HG03342 (cell line): Measurements from ENCODE around the gene VSTM2B.

ENCODE experiments used
- ATAC-seq: cut with Tn5 transposase; IDR thresholded peaks from one replicate; pipeline ENCODE4 v1.9.1; 2021; ENCODE audit warnings: mild to moderate bottlenecking, moderate library complexity; ENCODE audit not compliant: unreplicated experiment

The VSTM2B gene

DNA sequence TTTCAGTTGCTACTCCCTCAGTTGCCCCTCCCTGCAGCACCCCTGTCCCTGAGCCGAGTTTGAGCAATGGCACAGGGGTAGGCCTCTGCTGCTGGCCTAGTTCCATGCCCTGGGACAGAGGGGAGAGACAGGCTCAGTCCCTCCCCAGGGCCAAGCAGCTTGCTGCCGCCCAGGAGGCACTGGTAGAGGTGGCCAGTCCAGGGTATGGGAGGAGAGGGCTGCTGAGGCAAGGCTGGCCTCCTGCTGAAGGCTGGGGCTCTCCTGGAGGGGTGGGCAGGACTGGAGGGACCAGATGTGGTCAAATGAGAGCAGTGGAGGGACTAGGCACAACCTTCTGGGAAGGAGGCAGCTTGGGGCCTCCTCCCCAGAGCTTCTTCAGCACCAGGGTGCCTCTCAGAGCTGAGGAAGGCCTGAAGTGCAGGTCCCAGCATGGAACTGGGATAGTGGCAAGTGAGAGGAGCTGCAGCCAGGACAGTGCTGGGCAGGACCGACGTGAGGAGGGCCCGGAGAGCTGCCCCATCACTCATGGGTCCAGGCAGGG, 29.8 kb upstream of the VSTM2B start:
- no peak for ATAC-seq

DNA sequence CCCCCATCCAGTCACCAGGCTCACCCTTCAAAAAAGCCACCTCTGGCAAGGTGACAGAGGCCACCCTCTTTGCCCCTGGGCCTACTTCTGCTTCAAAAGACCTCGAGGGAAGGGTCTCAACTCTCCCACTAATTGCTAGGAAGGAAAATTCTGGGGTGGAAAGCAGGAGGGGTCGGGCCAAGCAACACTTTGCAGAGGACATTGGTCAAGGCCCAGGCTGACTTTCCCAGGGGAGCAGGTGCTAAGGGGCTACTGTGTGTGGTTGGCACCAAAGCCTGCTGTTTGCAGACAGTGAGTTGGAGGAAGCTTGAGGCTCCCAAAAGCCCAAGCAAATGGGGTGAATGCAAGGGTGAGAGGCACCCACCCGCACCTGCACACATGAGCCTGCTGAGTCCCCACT, 28.6 kb upstream of the VSTM2B start:
- ATAC-seq: no peak

DNA sequence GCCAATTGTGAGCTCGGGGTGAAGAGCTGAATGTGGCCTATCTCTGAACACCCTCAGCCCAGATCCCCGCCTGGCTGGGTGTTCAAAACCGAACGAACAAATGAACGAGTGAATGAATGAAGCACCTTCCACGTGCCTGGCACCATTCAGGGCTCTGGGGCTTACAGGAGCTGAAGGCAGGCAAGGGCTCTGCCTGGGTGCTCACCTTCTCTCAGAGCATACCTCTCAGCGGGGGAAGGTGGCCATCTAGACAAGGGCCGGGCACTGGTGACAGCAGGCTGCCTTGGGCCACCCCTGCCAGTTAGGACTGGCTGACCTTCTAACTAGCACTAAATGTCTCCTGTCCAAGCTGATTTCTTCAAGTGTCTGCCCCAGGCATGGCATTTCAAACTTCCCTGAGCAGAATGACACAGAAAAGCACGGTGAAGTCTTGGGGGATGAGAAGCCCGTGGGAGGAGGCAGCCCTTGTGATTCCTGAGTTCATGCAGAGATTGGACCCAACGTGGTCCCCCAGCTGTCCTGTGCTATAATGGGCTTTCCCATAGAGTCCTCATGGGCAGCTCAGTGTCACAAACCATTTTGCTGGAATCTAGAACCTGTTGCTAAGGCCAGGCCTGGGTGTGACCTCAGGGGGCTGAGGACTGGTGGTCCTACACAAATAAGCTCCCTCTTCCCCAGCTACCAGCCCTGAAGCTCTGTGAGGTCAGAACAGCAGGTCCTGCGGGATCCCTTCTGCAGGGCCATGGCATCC, 27.9 kb upstream of the VSTM2B start:
- no peak for ATAC-seq

DNA sequence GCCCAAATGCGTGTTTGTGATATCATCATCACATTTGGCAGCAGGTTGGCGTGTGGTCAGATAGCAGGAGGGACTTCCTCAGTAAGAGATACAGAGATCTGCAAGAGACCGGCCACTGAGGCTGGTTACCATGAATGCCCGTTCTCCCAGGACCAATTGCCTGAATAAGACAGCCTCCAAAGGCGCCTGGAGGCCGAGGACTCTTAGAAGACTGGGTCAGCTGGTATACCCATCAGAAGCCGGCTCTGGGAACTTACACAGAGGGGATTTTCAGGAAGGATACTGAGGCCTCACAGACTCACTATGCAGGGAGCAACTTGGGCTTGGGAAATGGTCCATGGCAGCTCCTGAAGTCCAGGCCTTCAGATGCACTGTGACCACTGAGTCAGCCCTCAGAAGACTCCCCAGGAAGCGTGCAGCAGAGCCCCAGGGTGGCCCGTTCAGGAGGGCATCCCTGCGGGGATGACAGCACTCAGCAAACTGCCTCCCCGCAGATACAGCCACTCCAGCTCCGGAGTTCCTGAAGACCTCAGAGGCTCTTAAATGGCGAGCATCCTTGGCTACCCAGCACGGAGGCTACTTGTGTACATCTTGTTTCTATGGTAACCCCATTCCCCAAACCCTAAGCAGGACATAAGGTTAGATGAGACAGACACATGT, 26.4 kb upstream of the VSTM2B start:
- no peak for ATAC-seq

DNA sequence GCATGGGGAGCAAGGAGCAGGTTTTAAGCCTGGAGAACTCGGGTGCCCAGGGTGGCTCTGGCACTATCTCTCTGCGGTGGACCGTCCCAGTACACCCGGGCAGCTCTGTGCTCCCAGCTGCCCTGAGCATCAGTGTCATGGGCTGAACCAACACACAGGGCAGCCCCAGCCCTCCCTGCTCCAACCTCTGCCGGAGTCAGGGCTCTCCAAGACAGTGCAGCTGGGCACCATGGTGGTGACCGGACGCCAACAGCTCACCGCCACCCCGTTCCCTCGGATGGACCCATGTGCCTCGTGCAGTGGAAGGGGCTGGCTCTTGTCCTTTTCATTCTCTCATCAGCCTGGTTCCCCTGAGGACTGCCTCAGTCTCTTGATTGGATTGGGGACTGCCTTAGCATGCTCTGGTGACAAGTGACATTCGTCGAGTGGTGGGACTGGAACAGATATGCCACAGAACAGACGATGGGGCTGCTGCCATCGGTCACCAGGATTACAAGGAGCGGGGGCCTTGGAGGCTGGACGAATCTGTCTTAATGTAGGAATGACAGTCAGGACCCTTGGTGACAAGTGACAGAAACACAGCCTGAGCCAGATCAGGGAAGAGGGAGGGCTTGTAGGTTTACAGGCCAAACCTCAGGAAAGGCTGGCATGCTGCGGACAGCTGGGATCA, 25.7 kb upstream of the VSTM2B start:
- ATAC-seq: no peak

DNA sequence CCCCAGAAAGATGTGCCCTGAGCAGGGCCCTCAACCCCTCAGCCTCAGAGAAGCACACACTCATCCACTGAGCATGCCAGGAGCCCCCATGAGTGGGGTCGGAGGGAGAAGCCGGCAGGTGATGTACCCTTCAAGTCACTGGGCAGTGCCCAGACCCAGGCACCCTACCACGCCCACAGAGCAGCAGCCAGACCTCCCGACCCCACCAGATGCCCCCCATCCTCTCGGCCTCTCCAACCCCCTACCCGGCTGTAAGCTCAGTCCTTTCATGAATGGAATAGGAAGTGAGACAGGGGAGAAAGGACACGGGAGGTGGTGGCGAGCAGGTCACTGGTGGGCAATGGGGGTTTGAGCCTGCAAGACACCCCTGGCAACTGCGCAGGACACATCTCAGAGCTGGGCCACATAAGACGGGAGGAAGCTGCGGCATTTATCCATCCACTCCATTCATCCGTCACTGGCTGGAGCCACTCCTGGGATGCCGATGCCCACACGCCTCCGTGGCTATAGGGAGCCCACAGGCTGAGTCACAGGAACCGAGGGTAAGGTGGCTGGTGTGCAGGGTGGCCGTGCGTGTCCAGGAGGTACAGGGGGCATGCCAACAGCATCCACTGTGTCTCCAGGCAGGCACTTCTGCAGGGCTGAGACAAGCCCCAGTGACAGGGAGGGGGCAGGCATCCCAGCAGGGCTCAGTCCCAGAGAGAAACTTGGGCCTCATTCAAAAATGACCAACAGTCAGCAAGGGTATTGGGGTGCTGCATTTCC, 23.8 kb upstream of the VSTM2B start:
- no peak for ATAC-seq

DNA sequence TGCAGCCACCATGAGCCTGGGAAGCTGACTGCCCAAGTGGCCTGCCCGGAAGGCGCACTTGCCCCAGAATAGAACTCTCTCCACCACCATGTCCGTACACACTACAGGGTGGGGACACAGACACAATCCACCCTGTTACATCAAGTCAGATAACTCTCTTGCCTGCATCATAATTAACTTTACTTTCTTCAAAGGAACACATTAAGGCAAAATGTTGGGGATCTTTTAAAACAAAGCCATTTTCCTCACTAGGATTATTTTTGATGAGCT, 23.3 kb upstream of the VSTM2B start:
- no peak for ATAC-seq

DNA sequence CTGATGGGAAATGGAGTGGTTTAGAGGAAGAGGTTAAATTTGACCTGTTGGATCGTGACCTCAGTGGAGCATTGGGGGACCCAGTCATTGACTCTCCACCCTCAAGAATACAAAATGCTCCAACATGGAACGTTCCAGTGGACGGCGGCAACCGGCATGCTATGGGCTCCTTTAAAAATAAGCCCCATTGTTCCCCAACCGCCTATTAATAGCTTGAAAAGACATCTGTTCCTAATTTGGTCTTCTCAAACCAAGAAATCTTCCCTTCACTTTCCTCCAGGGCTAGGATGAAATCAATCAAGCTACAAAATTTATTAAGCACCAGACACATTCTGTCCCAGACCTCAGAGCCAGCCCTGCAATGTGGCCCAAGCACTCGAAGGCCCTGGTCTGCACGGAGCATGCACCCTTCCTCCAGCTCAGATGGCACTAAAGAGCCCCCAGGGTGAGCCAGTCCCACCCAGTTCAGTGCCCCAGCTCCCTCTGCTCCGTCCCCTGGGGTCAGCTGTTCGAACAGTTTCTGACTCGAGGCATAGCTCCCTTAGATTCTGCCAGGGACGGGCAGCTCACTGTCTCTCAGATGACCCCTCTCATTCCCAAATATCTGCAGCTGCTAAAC, 22.5 kb upstream of the VSTM2B start:
- ATAC-seq: no peak

DNA sequence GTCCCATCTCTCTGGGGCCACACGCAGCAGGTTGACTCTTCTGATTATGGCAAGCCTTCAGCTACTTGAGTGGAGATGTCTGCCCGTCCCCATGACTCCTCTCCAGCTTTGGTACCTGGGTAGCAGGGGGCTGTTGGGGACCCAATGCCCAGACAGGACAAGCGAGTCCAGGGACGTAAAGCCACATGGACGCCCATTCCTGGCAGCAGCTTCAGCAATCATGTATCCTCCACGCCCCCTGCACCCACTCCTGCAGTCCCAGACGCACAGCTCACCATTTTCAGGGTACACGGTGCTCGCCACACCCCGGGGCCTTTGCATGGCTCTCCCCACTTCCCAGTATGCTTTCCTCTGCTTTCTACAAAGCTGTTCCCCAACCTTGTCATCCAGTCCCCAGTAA, 22.0 kb upstream of the VSTM2B start:
- ATAC-seq: no peak

DNA sequence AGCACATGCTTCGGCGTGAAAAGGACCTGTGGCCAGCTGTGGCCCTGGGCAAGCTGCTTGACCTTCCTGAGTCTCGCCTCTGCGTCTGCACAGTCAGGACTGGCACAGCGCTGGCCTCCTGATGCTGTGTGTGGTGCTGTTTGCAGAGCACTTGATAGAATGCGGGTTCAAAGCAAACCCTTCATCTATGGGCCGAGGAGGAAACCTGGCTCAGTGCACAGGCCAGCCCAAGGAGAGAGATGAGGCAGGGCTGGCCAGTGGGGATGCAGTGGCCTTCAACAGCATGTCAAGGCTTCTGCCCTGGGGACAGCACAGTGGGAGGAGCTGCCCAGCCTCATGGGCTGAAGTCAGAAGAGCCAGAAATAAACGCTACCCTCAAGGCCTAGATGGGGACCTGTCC, 21.3 kb upstream of the VSTM2B start:
- no peak for ATAC-seq

DNA sequence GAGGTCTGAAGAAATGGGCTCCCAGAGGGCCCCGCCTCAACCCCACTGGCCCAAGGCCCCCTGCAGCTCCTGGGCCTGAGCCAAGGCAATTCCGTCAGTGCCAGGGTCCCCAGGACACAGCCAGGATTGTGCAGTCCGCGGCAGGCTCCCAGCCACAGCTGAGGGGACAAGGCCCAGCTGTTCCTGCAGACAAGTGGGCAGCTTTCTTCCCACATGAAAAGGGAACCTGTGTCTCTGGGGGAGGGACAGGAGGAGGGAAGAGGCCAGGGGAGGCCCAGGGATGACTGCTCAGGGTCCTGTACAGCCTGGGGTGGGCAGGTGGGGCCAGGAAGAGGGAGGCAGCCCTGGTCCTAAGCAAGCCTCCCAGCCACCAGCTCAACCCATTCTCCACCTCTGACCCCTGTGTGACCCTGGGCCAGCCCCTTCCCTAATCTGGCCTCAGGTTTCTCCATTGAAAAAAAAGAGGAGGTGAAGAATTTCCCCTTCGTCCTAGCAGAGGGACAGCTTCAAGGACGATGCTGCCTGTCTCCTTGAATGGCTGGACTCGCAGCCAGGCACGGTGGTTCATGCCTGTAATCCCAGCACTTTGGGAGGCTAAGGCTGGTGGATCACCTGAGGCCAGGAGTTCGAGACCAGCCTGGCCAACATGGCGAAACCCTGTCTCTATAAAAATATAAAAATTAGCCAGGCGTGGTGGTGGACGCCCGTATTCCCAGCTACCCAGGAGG, 20.5 kb upstream of the VSTM2B start:
- ATAC-seq: no peak

DNA sequence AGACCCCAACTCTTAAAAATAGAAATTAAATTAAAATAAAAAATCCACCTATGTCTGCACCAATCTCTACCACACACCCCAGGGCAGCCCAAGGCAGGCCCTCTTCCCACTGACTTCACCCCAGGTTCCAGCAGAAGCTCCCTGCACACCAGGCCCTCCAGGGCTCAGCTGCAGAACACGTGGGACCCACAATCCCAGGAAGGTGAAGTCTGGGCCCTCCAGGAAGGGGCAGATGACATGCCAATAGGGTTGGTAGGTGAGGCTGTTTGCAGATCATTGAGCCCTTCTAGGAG, 19.2 kb upstream of the VSTM2B start:
- no peak for ATAC-seq

DNA sequence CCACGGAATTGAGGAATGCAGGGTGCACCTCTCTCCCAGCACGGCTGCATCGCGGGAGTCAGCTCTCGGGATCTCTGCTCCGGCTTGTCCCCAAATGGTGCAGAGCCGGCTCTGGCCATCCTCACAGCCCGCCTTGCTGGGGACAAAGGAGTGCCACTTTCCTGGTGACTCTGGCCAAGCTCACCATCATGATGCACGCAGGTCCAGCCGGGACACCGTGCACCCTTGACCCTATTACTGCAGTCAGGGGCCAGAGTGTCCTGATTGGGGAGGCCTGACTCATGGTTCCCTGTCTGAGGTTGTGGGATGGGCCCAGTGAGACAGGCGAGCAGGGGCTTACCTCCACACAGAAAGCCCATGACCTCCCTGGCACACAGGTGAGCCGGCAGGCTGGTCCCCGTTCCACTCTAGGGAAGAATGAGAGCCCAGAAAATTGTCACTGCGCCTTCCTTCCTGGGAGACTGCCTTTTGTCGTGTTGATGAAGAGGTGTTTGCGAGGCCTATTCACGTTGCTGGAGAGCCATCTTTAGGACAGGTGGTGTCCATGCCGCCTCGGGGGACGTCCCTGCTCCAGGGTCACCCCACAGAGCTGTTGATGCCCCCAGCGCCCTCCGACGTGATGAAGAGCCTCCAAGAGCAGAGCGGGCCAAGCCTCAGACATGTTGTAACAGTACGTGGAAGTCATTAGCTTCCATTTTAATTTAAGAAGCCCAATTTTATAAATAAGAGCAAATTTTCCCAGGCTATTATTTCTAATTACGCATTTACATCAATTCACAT, 18.5 kb upstream of the VSTM2B start:
- ATAC-seq: no peak

DNA sequence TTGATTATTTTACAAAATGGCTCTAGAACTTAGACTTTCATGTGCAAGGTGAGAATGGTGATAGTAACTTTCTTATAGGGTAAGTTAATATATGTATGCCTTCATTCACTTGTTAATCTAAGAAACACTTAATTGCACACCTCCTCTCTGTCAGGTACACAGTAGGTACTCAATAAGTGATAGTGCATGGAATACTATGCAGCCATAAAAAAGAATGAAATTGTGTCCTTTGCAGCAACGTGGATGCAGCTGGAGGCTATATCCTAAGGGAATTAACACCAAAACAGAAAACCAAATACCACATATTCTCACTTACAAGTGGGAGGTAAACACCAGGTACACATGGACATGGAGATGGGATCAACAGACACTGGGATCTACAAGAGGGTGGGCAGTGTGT, 17.6 kb upstream of the VSTM2B start:
- ATAC-seq: no peak

DNA sequence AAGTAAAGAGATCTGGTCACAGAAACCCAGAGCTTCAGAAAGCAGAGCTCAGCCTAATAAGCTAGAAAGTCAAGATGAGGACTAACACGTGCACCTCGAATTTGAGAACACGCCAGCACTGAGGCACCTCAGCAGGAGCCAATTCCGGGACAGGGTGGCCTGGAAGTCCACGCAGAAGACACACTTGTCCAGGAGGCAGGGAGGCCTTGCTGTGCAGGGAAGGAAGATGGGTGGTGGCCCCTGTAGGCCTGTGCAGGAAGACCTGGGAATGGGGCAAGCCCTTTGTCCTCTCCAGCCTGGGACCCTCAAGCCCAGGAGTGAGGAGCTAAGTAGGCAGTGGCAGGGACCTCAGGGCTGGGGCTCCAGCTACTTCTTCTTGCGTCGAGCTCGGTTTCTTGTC, 16.3 kb upstream of the VSTM2B start:
- no peak for ATAC-seq

DNA sequence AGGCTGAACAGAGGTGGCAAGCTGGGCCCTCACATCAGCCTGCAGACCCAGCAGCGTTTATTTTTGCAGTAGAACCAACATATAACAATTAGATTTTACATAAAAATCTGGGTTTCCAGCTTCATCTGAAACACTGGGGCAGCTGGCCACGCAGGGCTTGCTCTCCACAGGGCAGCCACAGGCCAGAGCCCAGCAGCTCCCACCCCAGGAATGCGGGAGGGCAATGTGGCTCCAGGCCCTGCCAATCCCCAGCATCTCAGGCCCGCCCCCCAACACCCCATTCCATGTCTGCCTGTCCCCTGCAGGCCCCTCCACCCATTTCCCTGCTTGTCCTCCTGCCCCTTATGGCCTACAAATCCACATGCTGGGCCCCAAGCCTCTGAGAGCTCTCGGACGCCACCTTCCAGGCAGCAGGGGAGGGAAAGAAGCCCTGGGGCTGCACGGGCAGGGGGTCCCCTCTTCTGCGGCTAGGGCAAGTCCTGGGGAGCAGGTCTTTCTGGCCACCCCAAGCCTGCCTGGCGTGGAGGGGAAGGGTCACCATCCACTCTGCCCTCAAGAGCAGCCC, 15.0 kb upstream of the VSTM2B start:
- no peak for ATAC-seq

DNA sequence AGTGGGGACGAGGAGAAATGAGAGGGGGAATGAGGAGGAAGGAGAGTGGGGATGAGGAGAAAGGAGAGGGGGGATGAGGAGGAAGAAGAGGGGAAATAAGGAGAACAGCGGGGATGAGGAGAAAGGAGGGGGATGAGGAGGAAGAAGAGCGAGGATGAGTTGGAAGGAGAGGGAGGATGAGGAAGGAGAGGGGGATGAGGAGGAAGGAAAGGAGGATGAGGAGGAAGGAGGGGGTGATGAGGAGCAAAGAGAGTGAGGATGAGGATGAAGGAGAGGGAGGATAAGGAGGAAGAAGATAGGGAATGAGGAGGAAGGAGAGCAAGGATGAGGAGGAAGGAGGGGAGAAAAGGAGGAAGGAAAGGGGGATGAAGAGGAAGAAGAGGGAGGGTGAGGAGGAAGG, 14.0 kb upstream of the VSTM2B start:
- ATAC-seq: no peak

DNA sequence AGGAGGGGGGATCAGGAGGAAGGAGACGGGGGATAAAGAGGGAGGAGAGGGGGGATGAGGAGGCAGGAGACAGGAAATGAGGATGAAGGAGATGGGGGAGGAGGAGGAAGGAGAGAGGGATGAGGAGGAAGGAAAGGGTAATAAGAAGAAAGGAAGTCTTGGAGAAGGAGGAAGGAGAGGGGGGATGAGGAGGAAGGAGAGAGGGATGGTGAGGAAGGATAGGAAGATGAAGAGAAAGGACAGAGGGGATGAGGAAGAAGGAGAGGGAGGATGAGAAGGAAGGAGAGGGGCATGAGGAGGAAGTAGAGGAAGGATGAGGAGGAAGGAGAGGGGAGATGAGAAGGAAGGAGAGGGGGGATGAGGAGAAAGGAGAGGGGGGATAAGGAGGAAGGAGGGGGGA, 13.0 kb upstream of the VSTM2B start:
- no peak for ATAC-seq

DNA sequence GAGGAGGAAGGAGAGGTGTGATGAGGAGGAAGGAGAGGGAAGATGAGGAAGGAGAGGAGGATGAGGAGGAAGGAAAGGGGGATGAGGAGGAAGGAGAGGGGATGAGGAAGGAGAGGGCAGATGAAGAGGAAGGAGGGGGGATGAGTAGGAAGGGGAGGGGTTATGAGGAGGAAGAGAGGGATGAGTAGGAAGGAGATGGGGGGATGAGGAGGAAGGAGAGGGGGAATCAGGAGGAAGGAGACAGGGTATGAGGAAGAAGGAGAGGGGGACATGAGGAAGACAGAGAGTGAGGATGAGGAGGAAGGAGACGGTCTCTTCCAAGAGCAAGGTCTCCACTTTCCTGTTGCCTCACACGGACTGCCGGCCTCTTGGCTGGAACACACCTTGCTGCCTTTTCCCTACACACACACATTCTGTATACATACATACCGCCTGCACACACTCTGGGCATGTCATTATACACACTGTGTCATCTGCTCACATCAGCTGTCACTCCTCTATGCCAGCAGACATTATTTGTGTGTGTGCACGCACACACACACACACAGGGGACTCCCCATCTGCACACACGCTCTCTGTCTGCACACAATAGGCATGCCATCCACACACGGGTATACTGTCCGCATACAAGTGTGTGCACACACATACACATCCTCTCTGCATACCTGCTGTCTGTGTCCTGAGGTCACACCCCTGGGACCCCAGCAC, 11.1 kb upstream of the VSTM2B start:
- ATAC-seq: no peak
